Measurements from ENCODE around the gene TUBA8. TPM values are rescaled to one million over a fixed set of nuclear protein-coding genes. Genes with fewer than 3 reads are reported as not detected.
A peak's percentile ranks its signal among the peaks of the same experiment; 100 is the strongest.

Gene TUBA8
- total and polyA plus RNA-seq, 2 experiments from 2014 or later = 0.32 TPM; not detected in 1

DNA sequence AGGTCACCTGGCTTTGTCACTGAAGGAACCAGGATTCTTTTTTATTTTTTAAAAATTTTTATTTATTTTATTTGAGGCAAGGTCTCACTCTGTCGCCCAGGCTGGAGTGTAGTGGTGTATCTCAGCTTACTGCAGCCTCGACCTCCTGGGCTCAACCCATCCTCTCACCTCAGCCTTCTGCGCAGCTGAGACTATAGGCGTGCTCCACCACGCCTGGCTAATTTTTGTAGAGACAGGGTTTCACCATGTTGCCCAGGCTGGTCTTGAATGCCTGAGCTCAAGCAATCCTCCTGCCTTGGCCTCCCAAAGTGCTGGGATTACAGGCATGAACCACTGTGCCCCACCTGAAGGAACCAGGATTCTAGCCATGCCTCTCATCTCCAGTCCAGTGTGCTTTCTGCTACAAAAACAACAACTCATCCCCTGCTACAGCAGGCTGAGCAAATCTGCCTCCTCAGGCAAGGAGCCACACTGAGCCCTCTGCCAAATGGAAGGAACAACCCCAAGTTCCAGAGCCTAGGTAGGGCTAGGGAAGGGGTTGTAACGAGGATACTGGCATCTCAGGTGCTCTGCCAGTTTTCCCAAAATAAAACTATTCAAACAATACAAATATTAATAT is 35.4 kb upstream of the TUBA8 start:
- no peaks in the 10 kb centered on the region for H3K36me3 ChIP-seq (ENCODE audit: low read depth)
- H3K4me1 ChIP-seq (ENCODE audit: insufficient read depth) = peaks cover 16% of the 10 kb centered on the region
- H3K9ac ChIP-seq = no peak overlapping the region
- DNase-seq = no peak
- H3K27me3 ChIP-seq (replicated peaks; ENCODE audit: insufficient read depth) = no peaks in the 10 kb centered on the region
- H4K20me1 ChIP-seq (ENCODE audit: insufficient read depth) = no peaks in the 10 kb centered on the region
- H2AFZ ChIP-seq = peak overlapping the region; percentile 15
- H3K79me2 ChIP-seq (ENCODE audit: insufficient read depth) = peaks cover 34% of the 10 kb centered on the region
- H3F3A ChIP-seq (ENCODE audit: insufficient read depth) = peaks cover 9% of the 10 kb centered on the region; the same call in 1 of the 2 replicates
- no peak overlapping the region for H3K27ac ChIP-seq
- in situ Hi-C loops (cut with MboI) = no loop called here
- TF ChIP-seq EZH2 (IDR thresholded peaks at IDR 0.05; ENCODE audit: insufficient read depth, poor library complexity, severe bottlenecking) (no peak), EZH2phosphoT487 (IDR thresholded peaks at IDR 0.05; ENCODE audit: insufficient read depth, low read depth) (no peak)
- no peak overlapping the region for H3K4me3 ChIP-seq
- WGBS, 2 experiments (ENCODE audit: low coverage in 1 of 2, low lambda C conversion rate in 2 of 2, missing lambda C conversion rate in 2 of 2) = 79 to 82% methylated on average over 6 of the region's 6 CpGs
- no peaks in the 10 kb centered on the region for H3K9me3 ChIP-seq (ENCODE audit: low read depth)
- H3K4me2 ChIP-seq (ENCODE audit: unreplicated experiment) = no peak overlapping the region
- no peaks in the 10 kb centered on the region for H3K9me2 ChIP-seq (ENCODE audit: insufficient read depth)

DNA sequence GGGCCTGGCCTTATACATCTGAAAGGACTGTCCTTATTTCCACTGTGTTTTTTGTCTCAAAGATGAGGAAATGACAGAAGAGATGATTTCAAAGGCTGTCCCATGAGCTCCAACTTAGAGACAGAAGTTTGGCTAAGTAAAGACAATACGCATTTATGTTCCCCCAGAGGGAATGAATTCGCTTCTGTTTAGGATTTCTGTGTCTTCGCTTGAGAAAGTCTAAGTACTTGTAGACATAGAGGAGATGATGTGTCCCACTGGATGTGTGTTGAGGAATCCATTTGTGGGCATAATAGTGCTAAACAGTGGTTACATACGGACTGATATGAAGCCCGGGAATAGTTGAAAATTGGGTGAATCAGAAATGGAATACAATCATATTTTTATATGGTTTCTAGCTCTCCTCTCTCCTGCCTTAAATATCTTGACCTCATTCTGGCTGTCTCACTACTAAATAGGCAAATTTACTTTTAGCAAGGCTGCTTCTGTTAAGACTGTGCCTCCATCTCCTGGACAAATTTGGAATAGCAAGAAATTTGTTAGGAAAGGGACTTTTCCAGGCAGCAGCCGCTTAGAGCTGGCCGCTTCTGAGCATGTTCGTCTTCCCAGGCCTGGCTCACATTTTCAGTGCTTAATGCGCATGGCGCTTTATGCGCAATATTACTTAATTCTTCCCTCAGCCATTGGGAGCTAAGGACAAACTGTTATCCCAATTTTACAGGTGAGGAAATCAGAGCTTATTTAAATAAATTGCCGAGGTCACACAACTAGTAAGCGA is 34.7 kb upstream of the TUBA8 start:
- Histone ChIP-seq H3K4me1 (ENCODE audit: insufficient read depth) (peaks cover 16% of the 10 kb centered on the region), H3K9ac (peak overlapping the region; percentile 93), H3K4me3 (peak overlapping the region; percentile 85), H3K27ac (peak overlapping the region; percentile 72), H2AFZ (peak overlapping the region; percentile 79), H3K36me3 (ENCODE audit: low read depth) (peaks cover 5% of the 10 kb centered on the region; the same call in 1 of the 2 replicates), H3K79me2 (ENCODE audit: insufficient read depth) (peaks cover 41% of the 10 kb centered on the region), H3K27me3 (replicated peaks; ENCODE audit: insufficient read depth) (no peaks in the 10 kb centered on the region), H3K9me2 (ENCODE audit: insufficient read depth) (no peaks in the 10 kb centered on the region), H4K20me1 (ENCODE audit: insufficient read depth) (no peaks in the 10 kb centered on the region), H3F3A (ENCODE audit: insufficient read depth) (peaks cover 9% of the 10 kb centered on the region; the same call in 1 of the 2 replicates), H3K9me3 (ENCODE audit: low read depth) (no peaks in the 10 kb centered on the region), H3K4me2 (ENCODE audit: unreplicated experiment) (peak overlapping the region; percentile 90)
- DNase-seq = peak; percentile 92
- no peak for TF ChIP-seq EZH2phosphoT487 (IDR thresholded peaks at IDR 0.05; ENCODE audit: insufficient read depth, low read depth)
- TF ChIP-seq EZH2 (IDR thresholded peaks at IDR 0.05; ENCODE audit: insufficient read depth, poor library complexity, severe bottlenecking) = no peak
- 13% methylated on average over 13 of the region's 13 CpGs for WGBS, 2 experiments (ENCODE audit: low coverage in 1 of 2, low lambda C conversion rate in 2 of 2, missing lambda C conversion rate in 2 of 2)
- in situ Hi-C loops (cut with MboI) = no loop called here

DNA sequence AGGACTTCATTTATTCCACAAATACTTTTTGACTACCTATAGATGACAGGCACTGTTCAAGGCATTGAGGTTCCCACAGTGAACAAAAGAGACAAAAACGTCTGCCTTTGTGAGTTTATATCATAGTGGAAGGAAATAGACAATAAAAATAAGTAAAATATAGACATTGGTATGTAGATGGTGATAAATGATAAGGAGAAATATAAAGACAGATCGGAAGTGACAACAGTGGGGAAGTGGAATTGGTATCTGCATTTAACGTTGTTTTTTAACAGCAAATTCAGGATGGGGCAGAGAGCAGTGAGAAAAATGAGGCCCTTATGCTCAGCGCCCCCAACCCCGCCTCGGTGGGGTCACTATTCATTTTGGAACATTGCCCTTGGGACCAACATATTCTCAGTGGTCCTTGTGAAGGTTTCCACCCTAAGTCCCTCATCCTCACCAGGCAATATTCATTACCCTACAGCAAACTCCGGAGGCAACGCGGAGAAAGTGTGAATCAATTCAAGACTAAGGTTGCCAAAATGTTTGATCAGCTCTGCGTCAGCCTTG is 33.4 kb upstream of the TUBA8 start:
- Histone ChIP-seq H3F3A (ENCODE audit: insufficient read depth) (peaks cover 9% of the 10 kb centered on the region; the same call in 1 of the 2 replicates), H3K36me3 (ENCODE audit: low read depth) (peaks cover 12% of the 10 kb centered on the region; the same call in 1 of the 2 replicates), H3K9ac (peak overlapping the region; percentile 93), H3K27me3 (replicated peaks; ENCODE audit: insufficient read depth) (no peaks in the 10 kb centered on the region), H3K4me1 (ENCODE audit: insufficient read depth) (peaks cover 16% of the 10 kb centered on the region), H3K9me2 (ENCODE audit: insufficient read depth) (no peaks in the 10 kb centered on the region), H3K9me3 (ENCODE audit: low read depth) (no peaks in the 10 kb centered on the region), H3K4me3 (peak overlapping the region; percentile 85), H3K79me2 (ENCODE audit: insufficient read depth) (peaks cover 52% of the 10 kb centered on the region), H4K20me1 (ENCODE audit: insufficient read depth) (no peaks in the 10 kb centered on the region), H3K27ac (peak overlapping the region; percentile 72), H3K4me2 (ENCODE audit: unreplicated experiment) (peak overlapping the region; percentile 90), H2AFZ (peak overlapping the region; percentile 79)
- no peak for TF ChIP-seq EZH2phosphoT487 (IDR thresholded peaks at IDR 0.05; ENCODE audit: insufficient read depth, low read depth)
- no peak for TF ChIP-seq EZH2 (IDR thresholded peaks at IDR 0.05; ENCODE audit: insufficient read depth, poor library complexity, severe bottlenecking)
- DNase-seq = no peak
- 5% methylated on average over 10 of the region's 10 CpGs for WGBS, 2 experiments (ENCODE audit: low coverage in 1 of 2, low lambda C conversion rate in 2 of 2, missing lambda C conversion rate in 2 of 2)
- in situ Hi-C loops (cut with MboI) = no loop called here

DNA sequence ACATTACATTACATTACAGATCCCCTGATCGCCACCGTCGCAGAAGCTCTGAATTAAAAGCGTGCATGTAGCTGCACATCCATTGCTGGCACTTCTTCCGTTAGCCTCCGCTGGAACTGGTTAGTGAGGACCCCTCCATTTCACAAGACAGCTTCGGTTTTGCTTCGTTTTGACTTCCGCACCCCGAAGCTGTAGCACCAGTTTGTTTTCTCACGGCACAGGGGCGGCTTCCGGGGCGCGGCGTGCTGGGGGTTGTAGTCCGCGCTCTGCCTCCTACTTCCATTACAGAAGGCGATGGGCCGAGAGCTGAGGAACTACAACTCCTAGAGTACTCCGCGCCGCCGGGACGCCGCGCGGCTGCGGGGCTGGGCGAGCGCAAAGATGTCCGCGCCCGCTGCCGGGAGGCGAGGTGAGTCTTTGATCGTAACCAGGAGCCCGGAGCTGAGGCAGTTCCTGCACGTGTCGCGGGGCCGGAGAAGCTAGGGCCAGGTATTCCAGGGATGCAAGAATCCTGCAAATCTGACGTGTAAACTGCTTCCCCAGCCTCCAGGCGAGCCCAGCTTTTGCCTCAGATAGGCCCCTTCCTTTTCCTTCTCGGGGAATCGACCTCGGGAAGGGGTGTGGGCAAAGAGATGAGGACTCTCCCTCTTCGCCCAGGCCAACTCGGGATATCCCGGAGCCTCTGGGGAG is 32.8 kb upstream of the TUBA8 start, which contains the start of gene PEX26:
Gene PEX26, plus strand, starts transcription at position 352 of the 690 bp plus-strand sequence. CDS start 387 bp downstream, outside the sequence.
- Histone ChIP-seq H3K4me3 (peak within 1 kb of the TSS; percentile 85), H3K79me2 (ENCODE audit: insufficient read depth) (peaks cover 58% of the 10 kb centered on the region), H3K27me3 (replicated peaks; ENCODE audit: insufficient read depth) (no peaks in the 10 kb centered on the region), H3F3A (ENCODE audit: insufficient read depth) (peaks cover 9% of the 10 kb centered on the region; the same call in 1 of the 2 replicates), H2AFZ (peak within 1 kb of the TSS; percentile 79), H3K36me3 (ENCODE audit: low read depth) (peaks cover 18% of the 10 kb centered on the region; the same call in 1 of the 2 replicates), H3K9me3 (ENCODE audit: low read depth) (no peaks in the 10 kb centered on the region), H4K20me1 (ENCODE audit: insufficient read depth) (no peaks in the 10 kb centered on the region), H3K9me2 (ENCODE audit: insufficient read depth) (no peaks in the 10 kb centered on the region), H3K4me2 (ENCODE audit: unreplicated experiment) (peak within 1 kb of the TSS; percentile 90), H3K4me1 (ENCODE audit: insufficient read depth) (peaks cover 16% of the 10 kb centered on the region), H3K9ac (peak within 1 kb of the TSS; percentile 93), H3K27ac (peak within 1 kb of the TSS; percentile 72)
- peak; percentile 99 for DNase-seq
- TF ChIP-seq EZH2 (IDR thresholded peaks at IDR 0.05; ENCODE audit: insufficient read depth, poor library complexity, severe bottlenecking) (no peak), EZH2phosphoT487 (IDR thresholded peaks at IDR 0.05; ENCODE audit: insufficient read depth, low read depth) (no peak)
- in situ Hi-C loops (cut with MboI) = no loop called here
- WGBS, 2 experiments (ENCODE audit: low coverage in 1 of 2, low lambda C conversion rate in 2 of 2, missing lambda C conversion rate in 2 of 2) = 1 to 2% methylated on average over 39 to 50 of the region's 50 CpGs

Measured in GM23248 (cell line).